SU-DHL-6 (cell line): ENCODE data around the gene EVL.

Experiments
- H2AFZ ChIP-seq: fragments of 200-600 bp; sonication (generic); 2 replicates; pipeline ENCODE4 v1.6.1; 2014; ENCODE audit warnings: low read depth, mild to moderate bottlenecking, moderate library complexity, mixed read lengths, antibody characterized with exemption, low read length; ENCODE audit not compliant: severe bottlenecking
- H3F3A ChIP-seq: fragments of 200-600 bp; shearing (Covaris generic); 2 replicates; pipeline ENCODE4 v1.6.0; 2016; ENCODE audit warnings: antibody characterized with exemption, mild to moderate bottlenecking; ENCODE audit not compliant: insufficient read depth
- H3K27ac ChIP-seq: fragments of 200-600 bp; sonication (generic); 2 replicates; pipeline ENCODE4 v1.5.1; 2016; ENCODE audit warnings: low read depth, mild to moderate bottlenecking, low read length, moderate library complexity, mixed read lengths
- H3K27me3 ChIP-seq: fragments of 200-600 bp; sonication (generic), shearing (Covaris generic); 2 replicates; pipeline ENCODE4 v1.6.0; 2014; ENCODE audit warnings: mild to moderate bottlenecking, low read length
- H3K36me3 ChIP-seq: fragments of 200-600 bp; sonication (generic); 2 replicates; pipeline ENCODE4 v1.6.1; 2014; ENCODE audit warnings: mild to moderate bottlenecking, low read length, mixed read lengths
- H3K4me2 ChIP-seq: fragments of 300-600, 200-600 bp; shearing (Covaris generic), sonication (generic); 2 replicates; pipeline ENCODE4 v1.6.0; 2014; ENCODE audit warnings: low read length, low read depth, mild to moderate bottlenecking; ENCODE audit not compliant: poor library complexity, severe bottlenecking
- H3K4me3 ChIP-seq: fragments of 200-600 bp; sonication (generic); 2 replicates; pipeline ENCODE4 v1.5.1; 2014; ENCODE audit warnings: antibody characterized with exemption, low read length, mild to moderate bottlenecking, mixed read lengths; ENCODE audit not compliant: insufficient read depth, poor library complexity, severe bottlenecking
- H3K79me2 ChIP-seq: fragments of 200-600 bp; sonication (generic); 2 replicates; pipeline ENCODE4 v1.6.1; 2014; ENCODE audit warnings: mild to moderate bottlenecking, low read length, moderate library complexity; ENCODE audit not compliant: insufficient read depth
- H3K9ac ChIP-seq: fragments of 200-600 bp; sonication (generic); 2 replicates; pipeline ENCODE4 v1.7.0; 2014; ENCODE audit warnings: mild to moderate bottlenecking, low read length
- H3K9me2 ChIP-seq: fragments of 200-600 bp; sonication (generic); replicated peaks from 2 replicates; pipeline ENCODE4 v1.6.1; 2014; ENCODE audit warnings: low read length; ENCODE audit not compliant: insufficient read depth
- H3K9me3 ChIP-seq: fragments of 200-600 bp; sonication (generic); 2 replicates; pipeline ENCODE4 v1.6.1; 2014; ENCODE audit warnings: low read length, mixed read lengths; ENCODE audit not compliant: insufficient read depth
- H4K20me1 ChIP-seq: fragments of 200-600 bp; sonication (generic); 2 replicates; pipeline ENCODE4 v1.6.1; 2014; ENCODE audit warnings: low read depth, mild to moderate bottlenecking, antibody characterized with exemption, low read length, moderate library complexity, mixed read lengths
- EZH2phosphoT487 ChIP-seq: fragments of 200-600 bp; sonication (generic), shearing (Covaris generic); conservative IDR thresholded peaks from 2 replicates; pipeline ENCODE4 v1.6.1; 2018; ENCODE audit warnings: mild to moderate bottlenecking, antibody characterized with exemption, low read length, moderate library complexity, mixed read lengths
- TF ChIP-seq, protein P1 (sequence below): fragments of 200-600 bp; sonication (generic); IDR thresholded peaks from one replicate; pipeline ENCODE4 v1.5.1; 2017; ENCODE audit warnings: antibody characterized with exemption, mild to moderate bottlenecking, low read length, moderate library complexity; ENCODE audit not compliant: insufficient read depth, poor library complexity, severe bottlenecking

EVL gene

DNA sequence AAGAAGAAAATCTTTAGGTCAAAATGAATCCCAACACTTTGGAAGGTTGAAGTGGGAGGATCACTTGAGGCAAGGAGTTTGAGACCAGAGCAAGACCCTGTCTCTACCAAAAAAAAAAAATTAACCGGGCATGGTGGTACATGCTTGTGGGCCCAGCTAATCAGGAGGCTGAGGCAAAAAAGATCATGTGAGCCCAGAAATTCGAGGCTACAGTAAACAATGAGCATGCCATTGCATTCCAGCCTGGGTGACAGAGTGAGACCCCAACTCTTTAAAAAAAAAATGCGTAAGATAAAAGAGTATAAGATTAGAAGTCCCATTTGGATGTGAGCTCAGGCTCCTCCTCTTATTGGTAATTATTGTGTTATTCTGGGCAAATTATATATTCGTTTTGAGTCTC lies 30.8 kb upstream of the EVL start:
- Histone ChIP-seq H4K20me1 (no peaks in the 10 kb centered on the region), H3K9ac (no peak overlapping the region), H3K79me2 (no peaks in the 10 kb centered on the region), H3F3A (no peaks in the 10 kb centered on the region), H3K4me2 (no peak overlapping the region), H3K4me3 (no peak overlapping the region), H3K9me3 (no peaks in the 10 kb centered on the region), H3K27ac (no peak overlapping the region), H3K36me3 (no peaks in the 10 kb centered on the region), H2AFZ (no peak overlapping the region), H3K9me2 (no peaks in the 10 kb centered on the region), H3K27me3 (no peaks in the 10 kb centered on the region)
- TF ChIP-seq, protein P1, sequence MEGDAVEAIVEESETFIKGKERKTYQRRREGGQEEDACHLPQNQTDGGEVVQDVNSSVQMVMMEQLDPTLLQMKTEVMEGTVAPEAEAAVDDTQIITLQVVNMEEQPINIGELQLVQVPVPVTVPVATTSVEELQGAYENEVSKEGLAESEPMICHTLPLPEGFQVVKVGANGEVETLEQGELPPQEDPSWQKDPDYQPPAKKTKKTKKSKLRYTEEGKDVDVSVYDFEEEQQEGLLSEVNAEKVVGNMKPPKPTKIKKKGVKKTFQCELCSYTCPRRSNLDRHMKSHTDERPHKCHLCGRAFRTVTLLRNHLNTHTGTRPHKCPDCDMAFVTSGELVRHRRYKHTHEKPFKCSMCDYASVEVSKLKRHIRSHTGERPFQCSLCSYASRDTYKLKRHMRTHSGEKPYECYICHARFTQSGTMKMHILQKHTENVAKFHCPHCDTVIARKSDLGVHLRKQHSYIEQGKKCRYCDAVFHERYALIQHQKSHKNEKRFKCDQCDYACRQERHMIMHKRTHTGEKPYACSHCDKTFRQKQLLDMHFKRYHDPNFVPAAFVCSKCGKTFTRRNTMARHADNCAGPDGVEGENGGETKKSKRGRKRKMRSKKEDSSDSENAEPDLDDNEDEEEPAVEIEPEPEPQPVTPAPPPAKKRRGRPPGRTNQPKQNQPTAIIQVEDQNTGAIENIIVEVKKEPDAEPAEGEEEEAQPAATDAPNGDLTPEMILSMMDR = no peak
- no peak for TF ChIP-seq EZH2phosphoT487

DNA sequence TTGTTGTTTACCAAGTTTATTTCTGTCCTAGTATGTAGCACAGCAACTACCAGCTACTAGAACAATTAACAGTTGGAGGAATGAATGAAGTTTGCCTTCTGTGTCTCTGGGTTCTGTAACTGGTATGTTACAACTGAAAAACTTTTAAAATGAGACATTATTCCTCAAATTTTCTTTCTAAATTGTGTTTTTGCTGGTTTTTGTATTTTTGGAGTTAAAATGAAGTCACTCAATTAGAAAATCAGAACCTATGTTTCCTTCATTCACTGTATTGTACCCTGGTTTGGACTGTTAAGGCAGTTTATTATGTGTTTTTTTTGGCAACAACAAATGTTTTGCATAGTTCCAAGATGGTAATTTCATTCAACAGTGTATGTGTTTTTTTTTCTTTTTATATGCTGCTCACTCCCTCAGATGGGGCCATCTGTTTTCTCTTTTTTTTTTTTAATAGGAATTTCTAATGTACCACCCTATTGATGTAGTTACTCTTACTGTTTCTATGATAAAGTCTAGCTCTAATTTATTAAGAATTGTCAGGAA lies 30.2 kb upstream of the EVL start:
- no peaks in the 10 kb centered on the region for H3K9me2 ChIP-seq
- H3K9me3 ChIP-seq = no peaks in the 10 kb centered on the region
- no peaks in the 10 kb centered on the region for H3K79me2 ChIP-seq
- H2AFZ ChIP-seq = no peak overlapping the region
- H3K4me3 ChIP-seq = no peak overlapping the region
- H4K20me1 ChIP-seq = no peaks in the 10 kb centered on the region
- no peaks in the 10 kb centered on the region for H3K27me3 ChIP-seq
- no peaks in the 10 kb centered on the region for H3F3A ChIP-seq
- TF ChIP-seq, protein P1 = no peak
- TF ChIP-seq EZH2phosphoT487 = no peak
- H3K9ac ChIP-seq = no peak overlapping the region
- no peaks in the 10 kb centered on the region for H3K36me3 ChIP-seq
- no peak overlapping the region for H3K4me2 ChIP-seq
- no peak overlapping the region for H3K27ac ChIP-seq

DNA sequence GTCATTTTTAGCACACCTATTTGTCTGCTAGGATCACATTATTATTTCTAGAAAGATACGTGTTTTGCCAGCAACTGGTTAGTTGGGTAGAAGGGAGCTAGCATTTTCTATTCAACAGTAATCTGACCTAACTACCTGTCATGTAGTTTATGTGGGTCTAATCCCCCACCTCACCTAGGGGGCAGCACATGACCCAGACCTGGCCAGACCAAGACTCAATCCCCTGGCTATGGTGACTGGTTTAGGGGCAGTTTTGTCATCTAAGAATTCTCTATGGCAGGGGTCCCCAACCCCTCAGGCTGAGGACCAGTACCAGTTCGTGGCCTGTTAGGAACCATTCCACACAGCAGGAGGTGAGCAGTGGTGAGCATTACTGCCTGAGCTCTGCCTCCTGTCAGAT lies 29.5 kb upstream of the EVL start:
- Histone ChIP-seq H3K9ac (no peak overlapping the region), H3K36me3 (no peaks in the 10 kb centered on the region), H3K9me2 (no peaks in the 10 kb centered on the region), H3F3A (no peaks in the 10 kb centered on the region), H3K4me2 (no peak overlapping the region), H4K20me1 (no peaks in the 10 kb centered on the region), H3K79me2 (no peaks in the 10 kb centered on the region), H3K27ac (no peak overlapping the region), H3K27me3 (no peaks in the 10 kb centered on the region), H3K4me3 (no peak overlapping the region), H2AFZ (no peak overlapping the region), H3K9me3 (no peaks in the 10 kb centered on the region)
- TF ChIP-seq, protein P1 = peak; percentile 27
- TF ChIP-seq EZH2phosphoT487 = no peak

DNA sequence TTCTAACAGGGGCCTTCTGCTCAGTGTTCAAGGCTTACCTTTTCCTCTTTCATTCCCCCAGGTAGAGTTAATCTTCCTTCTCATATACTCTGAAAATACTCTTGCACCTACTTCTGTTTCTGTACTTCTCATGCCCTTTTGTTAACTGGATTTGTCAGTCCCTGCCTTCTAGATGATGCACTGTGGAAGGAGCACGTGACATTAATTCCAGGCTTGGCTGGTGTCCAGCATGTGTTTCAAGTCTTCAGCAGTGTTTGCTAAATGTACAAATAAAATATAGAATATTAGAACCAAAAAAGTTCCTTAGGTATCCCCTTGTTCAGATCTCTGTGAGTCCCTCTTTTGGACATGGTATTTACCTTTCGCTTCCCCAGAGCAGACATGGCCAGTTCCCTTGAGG lies 27.9 kb upstream of the EVL start:
- Histone ChIP-seq H4K20me1 (no peaks in the 10 kb centered on the region), H3K9me3 (no peaks in the 10 kb centered on the region), H3K27me3 (no peaks in the 10 kb centered on the region), H3K9ac (no peak overlapping the region), H3K79me2 (no peaks in the 10 kb centered on the region), H3K36me3 (no peaks in the 10 kb centered on the region), H2AFZ (no peak overlapping the region), H3K4me3 (no peak overlapping the region), H3K27ac (no peak overlapping the region), H3F3A (no peaks in the 10 kb centered on the region), H3K4me2 (no peak overlapping the region), H3K9me2 (no peaks in the 10 kb centered on the region)
- TF ChIP-seq EZH2phosphoT487 = no peak
- TF ChIP-seq, protein P1 = no peak
